ENCODE measurements around the gene WNT6. TPM values are rescaled to one million over a fixed set of nuclear protein-coding genes. Genes with fewer than 3 reads are reported as not detected.
A peak's percentile ranks its signal among the peaks of the same experiment; 100 is the strongest.

WNT6 gene
- total RNA-seq, 2 donors from 2014 or later = not detected

DNA sequence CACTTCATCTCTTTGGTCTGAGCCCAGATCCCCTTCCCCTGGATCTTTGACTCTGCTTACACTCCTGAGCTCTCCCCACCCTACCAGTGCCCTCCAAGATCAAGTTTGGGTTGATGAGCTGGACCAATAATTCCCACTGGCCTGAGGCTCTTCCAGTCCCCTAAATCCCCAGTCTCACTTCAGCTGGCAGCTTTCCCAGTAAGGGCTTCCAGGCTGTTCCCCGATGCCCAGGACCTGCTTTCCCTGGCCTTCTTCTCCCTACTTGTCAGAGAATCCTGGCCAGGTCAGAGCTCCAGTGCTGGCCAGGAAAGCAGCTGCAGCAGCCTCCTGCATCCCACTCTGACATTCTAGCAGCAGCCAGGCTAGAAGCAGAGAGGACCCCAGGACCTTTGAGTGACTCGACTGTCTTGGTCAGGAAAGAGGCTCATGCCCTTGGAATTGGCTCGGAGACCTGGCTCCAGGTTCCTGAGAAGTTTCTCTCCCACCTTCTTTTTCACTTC, 3.5 kb downstream of the WNT6 start:
- no peaks in the 10 kb centered on the region for H3K36me3 Mint-ChIP-seq (ENCODE audit: low read depth)
- DNase-seq = peak; percentile 26
- TF ChIP-seq, protein P1, sequence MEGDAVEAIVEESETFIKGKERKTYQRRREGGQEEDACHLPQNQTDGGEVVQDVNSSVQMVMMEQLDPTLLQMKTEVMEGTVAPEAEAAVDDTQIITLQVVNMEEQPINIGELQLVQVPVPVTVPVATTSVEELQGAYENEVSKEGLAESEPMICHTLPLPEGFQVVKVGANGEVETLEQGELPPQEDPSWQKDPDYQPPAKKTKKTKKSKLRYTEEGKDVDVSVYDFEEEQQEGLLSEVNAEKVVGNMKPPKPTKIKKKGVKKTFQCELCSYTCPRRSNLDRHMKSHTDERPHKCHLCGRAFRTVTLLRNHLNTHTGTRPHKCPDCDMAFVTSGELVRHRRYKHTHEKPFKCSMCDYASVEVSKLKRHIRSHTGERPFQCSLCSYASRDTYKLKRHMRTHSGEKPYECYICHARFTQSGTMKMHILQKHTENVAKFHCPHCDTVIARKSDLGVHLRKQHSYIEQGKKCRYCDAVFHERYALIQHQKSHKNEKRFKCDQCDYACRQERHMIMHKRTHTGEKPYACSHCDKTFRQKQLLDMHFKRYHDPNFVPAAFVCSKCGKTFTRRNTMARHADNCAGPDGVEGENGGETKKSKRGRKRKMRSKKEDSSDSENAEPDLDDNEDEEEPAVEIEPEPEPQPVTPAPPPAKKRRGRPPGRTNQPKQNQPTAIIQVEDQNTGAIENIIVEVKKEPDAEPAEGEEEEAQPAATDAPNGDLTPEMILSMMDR (conservative IDR thresholded peaks at IDR 0.05) = no peak

DNA sequence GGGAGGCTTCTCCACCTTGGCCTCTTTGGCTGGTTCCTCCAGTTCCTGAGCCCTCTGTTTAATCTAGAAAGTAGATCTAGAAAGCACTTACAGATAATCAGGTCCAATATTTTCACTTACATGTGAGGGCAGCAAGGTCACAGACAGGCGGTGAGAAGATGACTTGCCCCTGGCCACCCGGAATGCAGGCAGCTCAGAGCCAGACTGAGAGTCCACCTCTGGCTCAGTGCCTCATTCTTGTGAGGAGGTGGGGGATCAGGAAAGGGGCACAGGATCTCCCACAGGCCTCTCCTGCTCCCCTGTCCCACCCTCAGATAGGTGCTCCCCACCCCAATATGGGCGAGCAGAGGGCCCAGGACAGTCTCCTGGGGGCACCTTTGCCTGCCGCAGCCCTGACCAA, 5.8 kb downstream of the WNT6 start:
- DNase-seq = no peak
- Histone ChIP-seq H3K4me1 (ENCODE audit: control insufficient read depth, insufficient read depth, low read length) (peaks cover 2% of the 10 kb centered on the region), H3K4me3 (ENCODE audit: low read length) (no peak overlapping the region), H3K9me3 (ENCODE audit: control insufficient read depth, low read length) (no peaks in the 10 kb centered on the region), H3K36me3 (ENCODE audit: control insufficient read depth, insufficient read depth, low read length) (no peaks in the 10 kb centered on the region), H3K27ac (ENCODE audit: low read depth, low read length) (no peak overlapping the region), H3K9ac (ENCODE audit: extremely low read depth, low read length, poor library complexity, severe bottlenecking) (no peak overlapping the region), H3K27me3 (ENCODE audit: control insufficient read depth, insufficient read depth, low read length, poor library complexity, severe bottlenecking) (peaks cover 95% of the 10 kb centered on the region)
- Mint-ChIP-seq H3K27ac (no peak overlapping the region), H3K27me3 (ENCODE audit: insufficient read depth) (peaks cover 97% of the 10 kb centered on the region), H3K9me3 (no peaks in the 10 kb centered on the region), H3K36me3 (ENCODE audit: low read depth) (no peaks in the 10 kb centered on the region), H3K4me1 (peaks cover 5% of the 10 kb centered on the region), H3K4me3 (no peak overlapping the region)
- 83 to 100% methylated on average over 1 to 4 of the region's 4 CpGs for WGBS, 2 experiments (ENCODE audit: insufficient coverage in 1 of 2, insufficient read length in 1 of 2)
- TF ChIP-seq, protein P1 (conservative IDR thresholded peaks at IDR 0.05) = no peak

More for the DNA sequence above, 3.5 kb downstream of the WNT6 start:
- WGBS, 2 experiments (ENCODE audit: insufficient coverage in 1 of 2, insufficient read length in 1 of 2) = 87 to 92% methylated on average over 2 to 3 of the region's 3 CpGs
- Mint-ChIP-seq H3K9me3 (no peaks in the 10 kb centered on the region), H3K27ac (no peak overlapping the region), H3K4me3 (no peak overlapping the region), H3K27me3 (ENCODE audit: insufficient read depth) (peaks cover 93% of the 10 kb centered on the region), H3K4me1 (peaks cover 13% of the 10 kb centered on the region)
- Histone ChIP-seq H3K27ac (ENCODE audit: low read depth, low read length) (no peak overlapping the region), H3K27me3 (ENCODE audit: control insufficient read depth, insufficient read depth, low read length, poor library complexity, severe bottlenecking) (peaks cover 94% of the 10 kb centered on the region), H3K4me1 (ENCODE audit: control insufficient read depth, insufficient read depth, low read length) (peaks cover 8% of the 10 kb centered on the region), H3K4me3 (ENCODE audit: low read length) (no peak overlapping the region), H3K9me3 (ENCODE audit: control insufficient read depth, low read length) (no peaks in the 10 kb centered on the region), H3K9ac (ENCODE audit: extremely low read depth, low read length, poor library complexity, severe bottlenecking) (no peak overlapping the region), H3K36me3 (ENCODE audit: control insufficient read depth, insufficient read depth, low read length) (no peaks in the 10 kb centered on the region)

DNA sequence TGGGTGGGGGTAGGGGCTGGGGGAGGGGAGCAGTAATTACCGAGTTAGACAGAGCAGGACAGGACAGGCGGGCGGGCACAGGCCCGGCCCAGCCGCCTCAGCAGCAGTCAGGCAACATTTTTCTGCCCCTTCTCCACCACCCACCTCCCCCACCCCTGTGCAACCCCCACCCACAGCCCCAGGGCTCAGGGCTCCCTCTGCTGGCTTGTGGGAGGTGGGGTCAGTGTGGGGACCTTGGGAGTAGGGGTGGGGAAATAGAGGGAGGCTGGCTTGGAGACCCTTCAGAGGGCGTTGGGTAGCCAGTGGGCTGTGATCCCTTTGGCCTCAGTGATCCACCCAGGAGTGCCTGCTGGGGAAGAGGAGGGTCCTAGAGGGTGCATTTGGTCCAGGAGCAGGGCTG, 6.4 kb downstream of the WNT6 start:
- Mint-ChIP-seq H3K27me3 (ENCODE audit: insufficient read depth) (peaks cover 97% of the 10 kb centered on the region), H3K4me1 (peaks cover 2% of the 10 kb centered on the region), H3K27ac (no peak overlapping the region), H3K4me3 (no peak overlapping the region), H3K36me3 (ENCODE audit: low read depth) (no peaks in the 10 kb centered on the region), H3K9me3 (no peaks in the 10 kb centered on the region)
- Histone ChIP-seq H3K4me3 (ENCODE audit: low read length) (no peak overlapping the region), H3K9ac (ENCODE audit: extremely low read depth, low read length, poor library complexity, severe bottlenecking) (no peak overlapping the region), H3K27me3 (ENCODE audit: control insufficient read depth, insufficient read depth, low read length, poor library complexity, severe bottlenecking) (peaks cover 95% of the 10 kb centered on the region), H3K4me1 (ENCODE audit: control insufficient read depth, insufficient read depth, low read length) (no peaks in the 10 kb centered on the region), H3K27ac (ENCODE audit: low read depth, low read length) (no peak overlapping the region), H3K9me3 (ENCODE audit: control insufficient read depth, low read length) (no peaks in the 10 kb centered on the region), H3K36me3 (ENCODE audit: control insufficient read depth, insufficient read depth, low read length) (no peaks in the 10 kb centered on the region)
- 83% methylated on average over 1 of the region's 6 CpGs for WGBS, 2 experiments (ENCODE audit: insufficient coverage in 1 of 2, insufficient read length in 1 of 2)
- TF ChIP-seq, protein P1 (conservative IDR thresholded peaks at IDR 0.05) = peak; percentile 36
- DNase-seq = peak; percentile 45

Data from endodermal cell (in vitro differentiated cells).